ENCODE data around the gene ZC3H18.

- no peak for TF ChIP-seq POLR2A (IDR thresholded peaks at IDR 0.05)
- TF ChIP-seq, protein P1, sequence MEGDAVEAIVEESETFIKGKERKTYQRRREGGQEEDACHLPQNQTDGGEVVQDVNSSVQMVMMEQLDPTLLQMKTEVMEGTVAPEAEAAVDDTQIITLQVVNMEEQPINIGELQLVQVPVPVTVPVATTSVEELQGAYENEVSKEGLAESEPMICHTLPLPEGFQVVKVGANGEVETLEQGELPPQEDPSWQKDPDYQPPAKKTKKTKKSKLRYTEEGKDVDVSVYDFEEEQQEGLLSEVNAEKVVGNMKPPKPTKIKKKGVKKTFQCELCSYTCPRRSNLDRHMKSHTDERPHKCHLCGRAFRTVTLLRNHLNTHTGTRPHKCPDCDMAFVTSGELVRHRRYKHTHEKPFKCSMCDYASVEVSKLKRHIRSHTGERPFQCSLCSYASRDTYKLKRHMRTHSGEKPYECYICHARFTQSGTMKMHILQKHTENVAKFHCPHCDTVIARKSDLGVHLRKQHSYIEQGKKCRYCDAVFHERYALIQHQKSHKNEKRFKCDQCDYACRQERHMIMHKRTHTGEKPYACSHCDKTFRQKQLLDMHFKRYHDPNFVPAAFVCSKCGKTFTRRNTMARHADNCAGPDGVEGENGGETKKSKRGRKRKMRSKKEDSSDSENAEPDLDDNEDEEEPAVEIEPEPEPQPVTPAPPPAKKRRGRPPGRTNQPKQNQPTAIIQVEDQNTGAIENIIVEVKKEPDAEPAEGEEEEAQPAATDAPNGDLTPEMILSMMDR (IDR thresholded peaks at IDR 0.05), result no peak
These were observed 36.0 kb downstream of the ZC3H18 start for GRCh38 chr16:88606148-88606757.

Data from right lobe of liver (tissue), 4 donors.